ENCODE results near the gene CCAR1. TPM values are rescaled to one million over a fixed set of nuclear protein-coding genes. Genes with fewer than 3 reads are reported as not detected.
"Not testable (repeated sequence)": the region's sequence is repeated elsewhere in the genome, so short reads cannot be mapped to it uniquely, and the experiment has no call there.

CCAR1 gene
- polyA plus RNA-seq, 3 donors from 2014 or later = 8.5 to 51.6 (median 14.8) TPM

GRCh38 chr10:68826764-68827591 is 105.9 kb downstream of the CCAR1 start, which contains the start of gene STOX1:
TSS of gene STOX1 (plus strand) at chr10:68827531. CDS start at chr10:68827624, 93 bp downstream.
- peak within 1 kb of the TSS in 1 of 6 donors; percentile 17 for H3K27ac Mint-ChIP-seq
- no peaks in the 10 kb centered on the region for H3K36me3 Mint-ChIP-seq
- H3K4me3 Mint-ChIP-seq = peak within 1 kb of the TSS; percentile 71 to 80 (median 79)
- H3K9me3 Mint-ChIP-seq = no peaks in the 10 kb centered on the region
- peaks cover 3 to 14% (median 7%) of the 10 kb centered on the region in 3 donors for H3K27me3 Mint-ChIP-seq (ENCODE audit: low read depth in 3 of 3)
- H3K4me1 Mint-ChIP-seq = peaks cover 0 to 8% of the 10 kb centered on the region in 2 donors
- peak; percentile 13 to 25 (median 16) for DNase-seq

- not testable (repeated sequence) for H3K4me3 Mint-ChIP-seq, H3K4me1 Mint-ChIP-seq, H3K9me3 Mint-ChIP-seq, H3K36me3 Mint-ChIP-seq, H3K27ac Mint-ChIP-seq, DNase-seq
- peaks cover 3 to 14% (median 7%) of the 10 kb centered on the region in 3 donors for H3K27me3 Mint-ChIP-seq (ENCODE audit: low read depth in 3 of 3)
These were observed 106.5 kb downstream of the CCAR1 start for GRCh38 chr10:68827592-68827959.

- H3K4me3 Mint-ChIP-seq = peak overlapping the region; percentile 48 to 71 (median 55)
- H3K4me1 Mint-ChIP-seq, H3K36me3 Mint-ChIP-seq, H3K9me3 Mint-ChIP-seq, H3K27ac Mint-ChIP-seq: not testable (repeated sequence)
- H3K27me3 Mint-ChIP-seq (ENCODE audit: low read depth in 3 of 3) = peaks cover 3 to 14% (median 7%) of the 10 kb centered on the region in 3 donors
- DNase-seq = peak in 2 of 3 donors; percentile 1 to 2
These were observed 107.1 kb downstream of the CCAR1 start for GRCh38 chr10:68828083-68828601.

- no peak overlapping the region for H3K27ac Mint-ChIP-seq
- H3K9me3 Mint-ChIP-seq = no peaks in the 10 kb centered on the region
- DNase-seq = no peak
- peak overlapping the region; percentile 48 to 71 (median 55) for H3K4me3 Mint-ChIP-seq
- peaks cover 3 to 14% (median 7%) of the 10 kb centered on the region in 3 donors for H3K27me3 Mint-ChIP-seq (ENCODE audit: low read depth in 3 of 3)
- no peaks in the 10 kb centered on the region for H3K36me3 Mint-ChIP-seq
- H3K4me1 Mint-ChIP-seq = peaks cover 0 to 8% of the 10 kb centered on the region in 2 donors
These were observed 107.8 kb downstream of the CCAR1 start for GRCh38 chr10:68828833-68829232.

- Mint-ChIP-seq H3K27ac (no peak overlapping the region), H3K9me3 (no peaks in the 10 kb centered on the region), H3K4me3 (no peak overlapping the region), H3K36me3 (no peaks in the 10 kb centered on the region), H3K4me1 (peaks cover 0 to 8% of the 10 kb centered on the region in 2 donors), H3K27me3 (ENCODE audit: low read depth in 3 of 3) (peaks cover 1 to 12% (median 7%) of the 10 kb centered on the region in 3 donors)
- no peak for DNase-seq
These were observed 108.5 kb downstream of the CCAR1 start for GRCh38 chr10:68829521-68829920.

GRCh38 chr10:68829952-68830351 is 108.9 kb downstream of the CCAR1 start:
- peak overlapping the region in 1 of 5 donors; percentile 32 for H3K4me3 Mint-ChIP-seq
- H3K4me1 Mint-ChIP-seq = peaks cover 0 to 8% of the 10 kb centered on the region in 2 donors
- no peak for DNase-seq
- H3K9me3 Mint-ChIP-seq = no peaks in the 10 kb centered on the region
- peaks cover 1 to 9% (median 7%) of the 10 kb centered on the region in 3 donors for H3K27me3 Mint-ChIP-seq (ENCODE audit: low read depth in 3 of 3)
- no peaks in the 10 kb centered on the region for H3K36me3 Mint-ChIP-seq
- H3K27ac Mint-ChIP-seq = no peak overlapping the region

GRCh38 chr10:68831961-68832455 is 111.0 kb downstream of the CCAR1 start:
- DNase-seq = no peak
- Mint-ChIP-seq H3K4me1 (peaks cover 0 to 1% of the 10 kb centered on the region in 2 donors), H3K4me3 (no peak overlapping the region), H3K9me3 (no peaks in the 10 kb centered on the region), H3K27ac (no peak overlapping the region), H3K27me3 (ENCODE audit: low read depth in 3 of 3) (peaks cover 0 to 5% (median 2%) of the 10 kb centered on the region in 3 donors), H3K36me3 (no peaks in the 10 kb centered on the region)

- DNase-seq = no peak
- Mint-ChIP-seq H3K4me1 (peaks cover 0 to 1% of the 10 kb centered on the region in 2 donors), H3K4me3 (no peak overlapping the region), H3K36me3 (no peaks in the 10 kb centered on the region), H3K27me3 (ENCODE audit: low read depth in 3 of 3) (peaks cover 0 to 5% (median 2%) of the 10 kb centered on the region in 3 donors), H3K27ac (no peak overlapping the region), H3K9me3 (peaks cover 0 to 2% (median 0%) of the 10 kb centered on the region in 6 donors)
These were observed 111.6 kb downstream of the CCAR1 start for GRCh38 chr10:68832601-68833000.

GRCh38 chr10:68837626-68838322 is 116.7 kb downstream of the CCAR1 start:
- Mint-ChIP-seq H3K36me3 (no peaks in the 10 kb centered on the region), H3K4me3 (no peak overlapping the region), H3K9me3 (peaks cover 0 to 2% (median 0%) of the 10 kb centered on the region in 6 donors), H3K27me3 (ENCODE audit: low read depth in 3 of 3) (peaks cover 0 to 2% (median 0%) of the 10 kb centered on the region in 3 donors), H3K27ac (no peak overlapping the region), H3K4me1 (no peaks in the 10 kb centered on the region)
- DNase-seq = no peak

- H3K9me3 Mint-ChIP-seq; H3K36me3 Mint-ChIP-seq; H3K4me1 Mint-ChIP-seq; DNase-seq; H3K4me3 Mint-ChIP-seq; H3K27ac Mint-ChIP-seq; H3K27me3 Mint-ChIP-seq (ENCODE audit: low read depth in 3 of 3): not testable (repeated sequence)
These were observed 119.6 kb downstream of the CCAR1 start for GRCh38 chr10:68840650-68841049.

Other genes starting within 250 kb of the CCAR1 start
- under 1 TPM in 2 of 3 donors, not detected in 1; 0.21 to 0.94 TPM for gene DNA2, start 249.3 kb upstream of the CCAR1 start, polyA plus RNA-seq
- gene SLC25A16, start 193.7 kb upstream of the CCAR1 start, polyA plus RNA-seq = 10 to 100 TPM in 1 of 3 donors, 1 to 10 TPM in 2; 6.4 to 13.0 (median 6.7) TPM
- 1 to 10 TPM in 1 of 3 donors, under 1 TPM in 1, not detected in 1; 0.40 to 1.5 TPM for gene TET1, start 160.9 kb upstream of the CCAR1 start, polyA plus RNA-seq
- gene STOX1, start 106.3 kb downstream of the CCAR1 start, polyA plus RNA-seq = not detected
- gene DDX50, start 180.1 kb downstream of the CCAR1 start, polyA plus RNA-seq = 10 to 100 TPM; 29.6 to 53.9 (median 32.5) TPM
- gene DDX21, start 234.9 kb downstream of the CCAR1 start, polyA plus RNA-seq = 10 to 100 TPM in 2 of 3 donors, 1 to 10 TPM in 1; 8.9 to 14.6 (median 12.6) TPM

All from immature natural killer cell (primary cell).